RWPE2 (cell line): Measurements from ENCODE around the gene TBPL2.
A peak's percentile ranks its signal among the peaks of the same experiment; 100 is the strongest.
"Not testable (repeated sequence)": the region's sequence is repeated elsewhere in the genome, so short reads cannot be mapped to it uniquely, and the experiment has no call there.

ENCODE experiments used
- ATAC-seq: fragments of 200-7000 bp; cut with Tn5 transposase; 3 replicates; pipeline ENCODE4 v1.9.1; 2021; ENCODE audit warnings: low read depth
- DNase-seq: peaks from one replicate; pipeline ENCODE4 v3.0.0-alpha.2; 2020; ENCODE audit warnings: low spot score
- H3K27ac ChIP-seq: fragments of 450-650 bp; 2 replicates; pipeline ENCODE4 v1.5.1; 2017; ENCODE audit warnings: mild to moderate bottlenecking; ENCODE audit not compliant: poor library complexity, severe bottlenecking
- H3K27me3 ChIP-seq: fragments of 250-450 bp; sonication (Bioruptor Pico); 2 replicates; pipeline ENCODE4 v1.5.1; 2021; ENCODE audit warnings: mild to moderate bottlenecking, moderate library complexity; ENCODE audit not compliant: insufficient read depth, poor library complexity, severe bottlenecking
- H3K36me3 ChIP-seq: fragments of 250-450 bp; sonication (Bioruptor Pico); 2 replicates; pipeline ENCODE4 v1.5.1; 2020; ENCODE audit warnings: low read depth, mild to moderate bottlenecking, moderate library complexity
- H3K4me1 ChIP-seq: fragments of 250-450 bp; sonication (Bioruptor Pico); 2 replicates; pipeline ENCODE4 v1.5.1; 2021; ENCODE audit warnings: mild to moderate bottlenecking, moderate library complexity; ENCODE audit not compliant: insufficient read depth, poor library complexity, severe bottlenecking
- H3K4me3 ChIP-seq: fragments of 250-450 bp; sonication (Bioruptor Pico); 2 replicates; pipeline ENCODE4 v1.5.1; 2021; ENCODE audit warnings: mild to moderate bottlenecking, moderate library complexity; ENCODE audit not compliant: severe bottlenecking
- H3K9me3 ChIP-seq: fragments of 250-450 bp; sonication (Bioruptor Pico); 2 replicates; pipeline ENCODE4 v1.5.1; 2021; ENCODE audit warnings: mild to moderate bottlenecking, moderate library complexity; ENCODE audit not compliant: severe bottlenecking
- CTCF ChIP-seq: fragments of 450-650 bp; IDR thresholded peaks from one replicate; pipeline ENCODE4 v1.5.1; 2017; ENCODE audit warnings: mild to moderate bottlenecking, moderate library complexity; ENCODE audit not compliant: poor library complexity, severe bottlenecking

The TBPL2 gene

DNA sequence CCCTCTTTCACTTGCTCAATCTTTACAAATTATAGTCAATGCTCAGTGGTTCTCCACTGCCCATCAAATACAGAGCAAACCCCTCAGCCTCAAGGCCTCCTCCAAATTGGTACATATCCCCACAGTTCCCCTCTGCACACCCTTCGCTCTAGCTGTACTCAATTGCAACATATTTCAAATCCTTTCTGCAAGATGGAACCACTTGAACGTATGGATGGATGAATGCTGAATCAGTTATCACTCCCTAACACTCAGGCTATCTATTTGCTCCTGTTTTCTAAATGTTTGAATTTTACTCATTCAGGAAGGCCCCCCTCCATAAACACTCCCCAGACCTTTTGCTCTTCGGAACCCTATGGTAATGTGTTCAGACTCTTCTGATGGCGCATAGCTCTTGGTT, 53.3 kb downstream of the TBPL2 start:
- Histone ChIP-seq H3K9me3 (no peaks in the 10 kb centered on the region), H3K27me3 (no peaks in the 10 kb centered on the region), H3K36me3 (peaks cover 34% of the 10 kb centered on the region), H3K27ac (no peak overlapping the region), H3K4me1 (peaks cover 9% of the 10 kb centered on the region), H3K4me3 (no peak overlapping the region)
- ATAC-seq: no peak
- TF ChIP-seq CTCF: no peak
- DNase-seq: no peak

DNA sequence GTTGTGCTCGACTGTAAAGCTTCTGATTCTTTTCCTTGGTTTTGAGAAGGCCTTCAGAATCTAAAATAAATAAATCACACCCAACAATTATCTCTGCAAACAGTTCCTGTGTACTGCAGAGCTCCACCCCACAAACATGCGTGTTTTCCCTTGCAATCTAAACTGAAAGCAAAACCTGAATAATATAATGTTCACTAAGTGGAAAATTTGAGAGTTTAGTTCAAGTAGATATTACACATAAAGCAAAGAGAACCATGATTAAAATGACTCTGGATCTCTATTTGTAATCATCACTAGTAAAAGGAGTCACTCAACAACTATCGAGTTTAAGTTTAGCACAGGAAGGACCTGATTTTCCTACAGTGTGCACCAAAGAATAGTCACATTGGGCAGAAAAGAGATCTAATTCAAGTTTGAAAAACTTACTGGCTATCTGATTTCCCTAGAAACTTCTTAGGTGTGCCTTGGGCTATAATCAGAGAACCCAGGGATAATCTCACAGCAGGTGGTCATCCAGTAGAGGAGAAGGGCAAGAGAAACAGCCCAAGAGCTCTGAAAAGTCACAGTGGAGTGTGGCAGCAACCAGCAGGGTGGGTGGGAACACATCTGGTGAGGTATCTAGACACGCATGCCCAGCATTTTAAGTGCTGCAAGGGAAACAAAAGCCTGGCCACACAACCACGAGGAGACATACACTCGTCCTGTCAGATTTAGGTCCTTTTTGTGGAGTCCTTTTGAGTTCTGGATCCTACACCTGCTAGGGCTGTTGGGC, 54.2 kb downstream of the TBPL2 start:
- H3K4me1 ChIP-seq: peaks cover 9% of the 10 kb centered on the region
- TF ChIP-seq CTCF: no peak

DNA sequence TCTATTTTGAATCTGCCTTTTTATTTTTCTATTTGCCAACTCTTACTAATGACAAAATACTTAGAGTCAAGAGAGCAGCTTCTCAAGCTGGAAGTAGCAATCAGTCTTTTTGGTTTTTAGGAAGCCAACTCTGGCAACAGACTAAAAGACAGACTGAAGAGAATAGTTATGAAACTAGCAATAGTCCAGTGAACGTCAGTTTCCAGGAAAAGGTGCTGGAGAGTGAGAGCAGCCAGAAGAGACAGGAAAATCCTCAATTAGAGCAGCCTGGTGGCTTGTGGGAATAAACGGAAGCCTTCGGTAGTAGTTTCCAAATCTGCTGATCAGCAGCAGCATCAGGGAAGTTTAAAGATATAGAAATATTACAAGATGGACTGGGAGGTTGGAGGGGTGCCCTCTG, 55.9 kb downstream of the TBPL2 start:
- Histone ChIP-seq H3K4me3 (no peak overlapping the region), H3K4me1 (peaks cover 9% of the 10 kb centered on the region), H3K36me3 (peaks cover 47% of the 10 kb centered on the region), H3K9me3 (no peaks in the 10 kb centered on the region), H3K27me3 (no peaks in the 10 kb centered on the region), H3K27ac (no peak overlapping the region)
- ATAC-seq (no peak), DNase-seq (no peak)
- no peak for TF ChIP-seq CTCF

More for the DNA sequence above, 54.2 kb downstream of the TBPL2 start:
- Histone ChIP-seq H3K36me3 (peaks cover 42% of the 10 kb centered on the region), H3K27me3 (no peaks in the 10 kb centered on the region), H3K9me3 (no peaks in the 10 kb centered on the region), H3K4me3 (no peak overlapping the region), H3K27ac (peak overlapping the region; percentile 7)
- ATAC-seq (no peak), DNase-seq (no peak)

- no peaks in the 10 kb centered on the region for H3K9me3 ChIP-seq
- no peak for TF ChIP-seq CTCF
- H3K4me1 ChIP-seq: peaks cover 9% of the 10 kb centered on the region
- no peak overlapping the region for H3K27ac ChIP-seq
- no peak overlapping the region for H3K4me3 ChIP-seq
- H3K27me3 ChIP-seq: no peaks in the 10 kb centered on the region
- ATAC-seq: no peak
- DNase-seq: no peak
- peaks cover 50% of the 10 kb centered on the region for H3K36me3 ChIP-seq
Measured at GRCh38 chr14:55383541-55384140, 56.8 kb downstream of the TBPL2 start.

- H3K36me3 ChIP-seq: peaks cover 52% of the 10 kb centered on the region
- not testable (repeated sequence) for H3K4me1 ChIP-seq, ATAC-seq, H3K27ac ChIP-seq, H3K4me3 ChIP-seq, DNase-seq, H3K9me3 ChIP-seq, H3K27me3 ChIP-seq
Measured at GRCh38 chr14:55383056-55383466, 57.4 kb downstream of the TBPL2 start.
